ENCODE data around the gene MYO7B.

The MYO7B gene

GRCh38 chr2:127623388-127624319 lies 88.2 kb downstream of the MYO7B start:
- Histone ChIP-seq H3K36me3 (ENCODE audit: low read depth) (no peaks in the 10 kb centered on the region), H3K27ac (ENCODE audit: poor library complexity, severe bottlenecking) (no peak overlapping the region), H3K4me3 (ENCODE audit: severe bottlenecking) (no peak overlapping the region), H3K9me3 (ENCODE audit: severe bottlenecking) (no peaks in the 10 kb centered on the region), H3K4me1 (ENCODE audit: insufficient read depth, poor library complexity, severe bottlenecking) (peaks cover 6% of the 10 kb centered on the region), H3K27me3 (ENCODE audit: insufficient read depth, poor library complexity, severe bottlenecking) (no peaks in the 10 kb centered on the region)
- peak; percentile 73 for ATAC-seq (ENCODE audit: low read depth)
- no peak for TF ChIP-seq CTCF (IDR thresholded peaks at IDR 0.05; ENCODE audit: poor library complexity, severe bottlenecking)
- peak; percentile 71 for DNase-seq (ENCODE audit: low spot score)

- DNase-seq (ENCODE audit: low spot score): peak; percentile 39
- no peaks in the 10 kb centered on the region for H3K27me3 ChIP-seq (ENCODE audit: insufficient read depth, poor library complexity, severe bottlenecking)
- H3K4me3 ChIP-seq (ENCODE audit: severe bottlenecking): no peak overlapping the region
- H3K4me1 ChIP-seq (ENCODE audit: insufficient read depth, poor library complexity, severe bottlenecking): peaks cover 6% of the 10 kb centered on the region
- TF ChIP-seq CTCF (IDR thresholded peaks at IDR 0.05; ENCODE audit: poor library complexity, severe bottlenecking): no peak
- no peak overlapping the region for H3K27ac ChIP-seq (ENCODE audit: poor library complexity, severe bottlenecking)
- H3K36me3 ChIP-seq (ENCODE audit: low read depth): no peaks in the 10 kb centered on the region
- no peak for ATAC-seq (ENCODE audit: low read depth)
- no peaks in the 10 kb centered on the region for H3K9me3 ChIP-seq (ENCODE audit: severe bottlenecking)
These were observed 88.9 kb downstream of the MYO7B start for GRCh38 chr2:127624320-127624755.

- Histone ChIP-seq H3K27me3 (ENCODE audit: insufficient read depth, poor library complexity, severe bottlenecking) (no peaks in the 10 kb centered on the region), H3K4me1 (ENCODE audit: insufficient read depth, poor library complexity, severe bottlenecking) (peaks cover 6% of the 10 kb centered on the region), H3K27ac (ENCODE audit: poor library complexity, severe bottlenecking) (no peak overlapping the region), H3K9me3 (ENCODE audit: severe bottlenecking) (no peaks in the 10 kb centered on the region), H3K36me3 (ENCODE audit: low read depth) (no peaks in the 10 kb centered on the region), H3K4me3 (ENCODE audit: severe bottlenecking) (no peak overlapping the region)
- no peak for TF ChIP-seq CTCF (IDR thresholded peaks at IDR 0.05; ENCODE audit: poor library complexity, severe bottlenecking)
- ATAC-seq (ENCODE audit: low read depth) (no peak), DNase-seq (ENCODE audit: low spot score) (peak; percentile 54)
These were observed 89.5 kb downstream of the MYO7B start for GRCh38 chr2:127624756-127625571.

GRCh38 chr2:127625572-127625951 lies 90.1 kb downstream of the MYO7B start:
- DNase-seq (ENCODE audit: low spot score) (peak; percentile 29), ATAC-seq (ENCODE audit: low read depth) (no peak)

More at GRCh38 chr2:127625572-127625951, 90.1 kb downstream of the MYO7B start:
- Histone ChIP-seq H3K27ac (ENCODE audit: poor library complexity, severe bottlenecking) (no peak overlapping the region), H3K9me3 (ENCODE audit: severe bottlenecking) (no peaks in the 10 kb centered on the region), H3K27me3 (ENCODE audit: insufficient read depth, poor library complexity, severe bottlenecking) (no peaks in the 10 kb centered on the region), H3K4me3 (ENCODE audit: severe bottlenecking) (no peak overlapping the region), H3K36me3 (ENCODE audit: low read depth) (no peaks in the 10 kb centered on the region), H3K4me1 (ENCODE audit: insufficient read depth, poor library complexity, severe bottlenecking) (peaks cover 6% of the 10 kb centered on the region)
- no peak for TF ChIP-seq CTCF (IDR thresholded peaks at IDR 0.05; ENCODE audit: poor library complexity, severe bottlenecking)
